ENCODE results near the gene AP3B1.

GRCh38 chr5:78126536-78126935 lies 168.0 kb downstream of the AP3B1 start:
- TF ChIP-seq CTCF (IDR thresholded peaks at IDR 0.05) (no peak), POLR2A (IDR thresholded peaks at IDR 0.05) (no peak)

All from upper lobe of left lung (tissue), 4 donors.